OCI-LY1 (cell line): ENCODE data around the gene CDX2.

ENCODE experiments used
- H2AFZ ChIP-seq: fragments of 200-600 bp; sonication (generic), shearing (Covaris generic); 2 replicates; pipeline ENCODE4 v1.6.0; 2014; ENCODE audit warnings: antibody characterized with exemption, mild to moderate bottlenecking, low read length
- H3F3A ChIP-seq: fragments of 200-600 bp; sonication (generic), shearing (Covaris generic); 2 replicates; pipeline ENCODE4 v1.6.0; 2014; ENCODE audit warnings: mild to moderate bottlenecking, antibody characterized with exemption, low read length, moderate library complexity; ENCODE audit not compliant: insufficient read depth
- H3K27ac ChIP-seq: fragments of 200-600 bp; sonication (generic); 2 replicates; pipeline ENCODE4 v1.5.1; 2014; ENCODE audit warnings: low read length, mixed run types, mild to moderate bottlenecking, low read depth; ENCODE audit not compliant: poor library complexity, severe bottlenecking
- H3K27me3 ChIP-seq: fragments of 200-600 bp; sonication (generic); 2 replicates; pipeline ENCODE4 v1.6.0; 2014; ENCODE audit warnings: antibody characterized with exemption, mild to moderate bottlenecking, low read length, moderate library complexity; ENCODE audit not compliant: insufficient read depth
- H3K36me3 ChIP-seq: fragments of 200-600 bp; sonication (generic); 2 replicates; pipeline ENCODE4 v1.6.1; 2014; ENCODE audit warnings: mild to moderate bottlenecking, antibody characterized with exemption, low read length, moderate library complexity, mixed read lengths; ENCODE audit not compliant: insufficient read depth
- H3K4me1 ChIP-seq: fragments of 200-600 bp; sonication (generic); 2 replicates; pipeline ENCODE4 v1.5.1; 2014; ENCODE audit warnings: mild to moderate bottlenecking, low read length, moderate library complexity; ENCODE audit not compliant: insufficient read depth, severe bottlenecking
- H3K4me2 ChIP-seq: fragments of 200-600 bp; sonication (generic), shearing (Covaris generic); 2 replicates; pipeline ENCODE4 v1.6.1; 2014; ENCODE audit warnings: low read length
- H3K4me3 ChIP-seq: fragments of 200-600 bp; sonication (generic); 2 replicates; pipeline ENCODE4 v1.5.1; 2014; ENCODE audit warnings: low read length, low read depth, mild to moderate bottlenecking, mixed read lengths; ENCODE audit not compliant: poor library complexity, severe bottlenecking
- H3K79me2 ChIP-seq: fragments of 200-600 bp; shearing (Covaris generic); 2 replicates; pipeline ENCODE4 v1.6.1; 2016; ENCODE audit warnings: mixed run types, low read length, mixed read lengths; ENCODE audit not compliant: insufficient read depth
- H3K9ac ChIP-seq: fragments of 200-600 bp; sonication (generic), shearing (Covaris generic); 2 replicates; pipeline ENCODE4 v1.6.1; 2014; ENCODE audit warnings: mild to moderate bottlenecking, low read length, mixed read lengths
- H3K9me2 ChIP-seq: fragments of 200-600 bp; sonication (generic), shearing (Covaris generic); 2 replicates; pipeline ENCODE4 v1.6.1; 2014; ENCODE audit warnings: low read depth, mild to moderate bottlenecking, low read length, mixed read lengths
- H3K9me3 ChIP-seq: fragments of 200-600 bp; shearing (Covaris generic); 2 replicates; pipeline ENCODE4 v1.6.1; 2014; ENCODE audit warnings: low read length, mixed read lengths
- H4K20me1 ChIP-seq: fragments of 200-600 bp; sonication (generic), shearing (Covaris generic); 2 replicates; pipeline ENCODE4 v1.6.0; 2016; ENCODE audit warnings: mild to moderate bottlenecking, low read length; ENCODE audit not compliant: insufficient read depth
- CTCF ChIP-seq: fragments of 200-600 bp; sonication (generic), shearing (Covaris generic); IDR thresholded peaks from 2 replicates; pipeline ENCODE4 v1.5.1; 2017; ENCODE audit warnings: mild to moderate bottlenecking, antibody characterized with exemption, low read length, moderate library complexity, mixed read lengths
- EZH2 ChIP-seq: fragments of 200-600 bp; sonication (generic), shearing (Covaris generic); IDR thresholded peaks from 2 replicates; pipeline ENCODE4 v1.8.0; 2017; ENCODE audit warnings: borderline replicate concordance, mixed run types, mild to moderate bottlenecking, antibody characterized with exemption, low read length, moderate library complexity, mixed read lengths

The CDX2 gene

DNA sequence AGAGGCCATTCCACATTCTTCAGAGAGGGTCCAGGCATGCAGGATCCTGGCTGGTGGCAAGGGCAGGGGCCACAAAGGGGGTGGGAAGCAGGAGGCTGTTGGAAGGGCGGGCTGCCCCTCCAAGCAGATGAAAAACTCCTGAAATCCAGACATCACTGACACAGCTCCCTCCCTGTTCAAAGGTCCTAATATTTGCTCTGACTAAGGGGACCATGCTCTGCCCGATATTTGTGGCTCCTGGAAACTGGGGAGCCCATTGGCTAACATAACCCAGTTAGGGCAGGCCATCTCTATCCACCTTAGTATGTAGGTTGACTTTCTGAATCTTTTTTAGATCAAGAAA, 3.3 kb upstream of the CDX2 start:
- H3K79me2 ChIP-seq, result no peaks in the 10 kb centered on the region
- H3K27ac ChIP-seq, result no peak overlapping the region
- no peak for TF ChIP-seq CTCF
- TF ChIP-seq EZH2, result no peak
- no peaks in the 10 kb centered on the region for H3K4me1 ChIP-seq
- no peak overlapping the region for H2AFZ ChIP-seq
- H3F3A ChIP-seq, result no peaks in the 10 kb centered on the region
- H3K27me3 ChIP-seq, result no peaks in the 10 kb centered on the region
- no peaks in the 10 kb centered on the region for H3K9me2 ChIP-seq
- H3K9ac ChIP-seq, result no peak overlapping the region
- H3K36me3 ChIP-seq, result no peaks in the 10 kb centered on the region
- no peak overlapping the region for H3K4me3 ChIP-seq
- no peak overlapping the region for H3K4me2 ChIP-seq
- no peaks in the 10 kb centered on the region for H4K20me1 ChIP-seq
- no peaks in the 10 kb centered on the region for H3K9me3 ChIP-seq

DNA sequence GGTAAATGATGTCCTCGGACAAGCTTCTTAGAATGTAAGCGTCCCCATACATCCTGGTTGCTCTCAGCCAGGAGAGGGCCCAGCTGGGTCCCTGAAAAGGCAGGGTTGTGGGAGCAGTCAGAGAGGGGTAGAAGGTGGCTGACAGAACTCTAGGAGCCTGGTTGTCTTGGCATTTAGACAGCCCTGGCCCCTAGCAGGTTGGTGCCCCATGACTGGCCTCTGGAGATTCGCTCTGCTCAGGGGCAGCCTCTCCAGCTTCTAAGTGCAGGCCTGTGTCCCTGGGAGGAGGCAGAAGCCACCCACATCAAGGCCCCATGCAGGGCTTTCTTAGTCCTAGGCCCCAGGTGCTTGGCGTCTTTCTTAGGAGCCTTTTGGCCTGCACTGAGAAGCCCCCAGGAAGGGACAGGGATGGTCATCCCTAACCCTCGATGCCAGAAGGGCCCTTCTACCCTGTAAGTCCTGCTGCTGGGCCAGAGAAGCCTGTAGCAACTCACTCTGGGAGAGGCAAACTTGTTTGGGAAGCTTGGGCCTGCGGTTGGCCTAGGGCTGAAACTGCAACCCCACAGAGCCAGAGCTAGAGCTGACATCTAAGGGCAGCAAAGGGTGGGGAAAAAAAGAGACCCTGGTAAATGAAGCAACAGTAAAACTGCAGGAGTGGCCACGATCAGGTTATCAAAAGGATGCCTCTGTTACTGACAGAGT, 2.8 kb upstream of the CDX2 start:
- TF ChIP-seq CTCF (no peak), EZH2 (no peak)
- Histone ChIP-seq H3F3A (no peaks in the 10 kb centered on the region), H3K9me3 (no peaks in the 10 kb centered on the region), H3K4me2 (no peak overlapping the region), H3K27ac (no peak overlapping the region), H3K27me3 (no peaks in the 10 kb centered on the region), H3K9ac (no peak overlapping the region), H4K20me1 (no peaks in the 10 kb centered on the region), H3K79me2 (no peaks in the 10 kb centered on the region), H3K9me2 (no peaks in the 10 kb centered on the region), H3K36me3 (no peaks in the 10 kb centered on the region), H3K4me1 (no peaks in the 10 kb centered on the region), H2AFZ (no peak overlapping the region), H3K4me3 (no peak overlapping the region)

DNA sequence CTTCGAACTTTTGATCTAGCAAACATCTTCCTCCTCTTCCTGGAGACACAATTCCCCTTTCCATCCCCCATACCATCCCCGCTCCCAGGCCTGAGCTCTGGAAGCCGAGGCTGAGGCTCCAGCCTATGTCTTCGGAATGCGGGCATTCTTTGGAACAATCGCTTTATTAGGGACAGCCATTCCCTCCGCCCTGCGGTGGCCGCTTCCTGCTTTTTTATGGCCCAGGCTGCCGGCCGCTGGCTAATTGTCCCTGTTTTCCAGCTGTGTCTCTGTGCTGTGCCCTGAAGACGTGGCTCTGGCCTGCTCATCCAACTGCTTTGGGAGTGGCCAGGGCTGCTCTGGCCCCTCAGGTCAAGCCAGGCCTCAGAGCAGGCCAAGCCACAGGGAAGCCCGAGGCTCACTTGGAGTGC, 2.1 kb upstream of the CDX2 start:
- H3K27ac ChIP-seq, result no peak overlapping the region
- H2AFZ ChIP-seq, result no peak overlapping the region
- no peaks in the 10 kb centered on the region for H3K36me3 ChIP-seq
- no peaks in the 10 kb centered on the region for H3K9me2 ChIP-seq
- no peaks in the 10 kb centered on the region for H3K27me3 ChIP-seq
- H3F3A ChIP-seq, result no peaks in the 10 kb centered on the region
- no peak overlapping the region for H3K9ac ChIP-seq
- H3K4me2 ChIP-seq, result no peak overlapping the region
- no peak overlapping the region for H3K4me3 ChIP-seq
- H3K4me1 ChIP-seq, result no peaks in the 10 kb centered on the region
- TF ChIP-seq EZH2, result no peak
- no peaks in the 10 kb centered on the region for H4K20me1 ChIP-seq
- H3K9me3 ChIP-seq, result no peaks in the 10 kb centered on the region
- H3K79me2 ChIP-seq, result no peaks in the 10 kb centered on the region
